Activated B cell treated with CpG ODN at 0.5 μM for 24 hours (primary cell): ENCODE results near the gene CACNA1I. TPM values are rescaled to one million over a fixed set of nuclear protein-coding genes. Genes with fewer than 3 reads are reported as not detected.

Experiments
- ATAC-seq: fragments of 200-7000 bp; cut with Tn5 transposase; one replicate; pipeline ENCODE4 v1.10.0; 2021; ENCODE audit warnings: low read depth, mild to moderate bottlenecking, moderate library complexity
- CTCF ChIA-PET: fragments of 350-600 bp; sonication (Branson Sonifier 250); formaldehyde crosslinking; loops from one replicate; lab custom pipeline; 2021; ENCODE audit warnings: antibody characterized with exemption; lab: Charles Lee
- POLR2A ChIA-PET: fragments of 350-600 bp; sonication (Branson Sonifier 250); formaldehyde crosslinking; loops from one replicate; lab custom pipeline; 2021; ENCODE audit warnings: antibody characterized with exemption; lab: Charles Lee
- DNase-seq: peaks from one replicate; pipeline ENCODE4 v3.0.0; 2022
- H3K27ac Mint-ChIP-seq: one replicate; pipeline ENCODE4 v1.8.0; 2020; ENCODE audit warnings: mixed read lengths
- H3K27me3 Mint-ChIP-seq: one replicate; pipeline ENCODE4 v1.8.0; 2021; ENCODE audit warnings: mixed read lengths
- H3K36me3 Mint-ChIP-seq: one replicate; pipeline ENCODE4 v1.8.0; 2021; ENCODE audit warnings: low read depth, mixed read lengths
- H3K4me1 Mint-ChIP-seq: one replicate; pipeline ENCODE4 v1.8.0; 2021; ENCODE audit warnings: mixed read lengths
- H3K4me3 Mint-ChIP-seq: one replicate; pipeline ENCODE4 v1.8.0; 2020; ENCODE audit warnings: mild to moderate bottlenecking, mixed read lengths
- H3K9me3 Mint-ChIP-seq: one replicate; pipeline ENCODE4 v1.8.0; 2020; ENCODE audit warnings: mixed read lengths
- intact Hi-C: fragments of 100-400 bp; cut with micrococcal nuclease; formaldehyde crosslinking; loops from one replicate; pipeline ENCODE4 v1.15.1; 2024
- total RNA-seq: library from RNA; stranded (reverse); gene quantifications from 2 replicates; pipeline ENCODE4 v1.2.3, GENCODE V29; 2022
- TF ChIP-seq, protein P1 (sequence below): fragments of 200-600 bp; IDR thresholded peaks from one replicate; pipeline ENCODE4 v1.8.0; 2022; ENCODE audit warnings: antibody characterized with exemption, mild to moderate bottlenecking

Gene CACNA1I
- total RNA-seq, 1 donor from 2014 or later: not detected

DNA sequence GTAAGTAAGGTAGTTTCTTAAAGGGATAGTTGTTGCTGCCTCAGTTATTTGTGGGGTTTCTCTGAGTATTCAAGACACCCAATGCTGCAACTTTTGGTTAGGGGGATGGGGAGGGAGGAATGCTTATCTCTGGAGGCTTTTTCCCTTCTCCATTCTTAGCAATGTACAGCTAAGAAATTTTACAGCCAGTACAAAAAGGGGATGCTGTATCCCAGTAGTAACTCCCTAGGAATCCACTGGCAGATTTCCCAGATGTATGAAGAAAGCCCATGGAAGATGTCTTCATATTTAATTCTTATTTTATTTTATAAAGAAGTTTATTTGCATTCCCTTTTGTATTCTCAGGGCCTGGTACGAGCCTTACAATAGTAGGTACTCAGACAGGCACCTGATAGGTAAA is 168.2 kb downstream of the CACNA1I start:
- DNase-seq: no peak
- CTCF ChIA-PET: no interaction called here
- POLR2A ChIA-PET: no interaction called here

More for the DNA sequence above, 168.2 kb downstream of the CACNA1I start:
- intact Hi-C loops: no loop called here
- H3K27me3 Mint-ChIP-seq: peaks cover 6% of the 10 kb centered on the region
- no peaks in the 10 kb centered on the region for H3K4me1 Mint-ChIP-seq
- no peak for ATAC-seq
- H3K4me3 Mint-ChIP-seq: no peak overlapping the region
- no peaks in the 10 kb centered on the region for H3K36me3 Mint-ChIP-seq
- peaks cover 9% of the 10 kb centered on the region for H3K9me3 Mint-ChIP-seq
- H3K27ac Mint-ChIP-seq: no peak overlapping the region
- TF ChIP-seq, protein P1, sequence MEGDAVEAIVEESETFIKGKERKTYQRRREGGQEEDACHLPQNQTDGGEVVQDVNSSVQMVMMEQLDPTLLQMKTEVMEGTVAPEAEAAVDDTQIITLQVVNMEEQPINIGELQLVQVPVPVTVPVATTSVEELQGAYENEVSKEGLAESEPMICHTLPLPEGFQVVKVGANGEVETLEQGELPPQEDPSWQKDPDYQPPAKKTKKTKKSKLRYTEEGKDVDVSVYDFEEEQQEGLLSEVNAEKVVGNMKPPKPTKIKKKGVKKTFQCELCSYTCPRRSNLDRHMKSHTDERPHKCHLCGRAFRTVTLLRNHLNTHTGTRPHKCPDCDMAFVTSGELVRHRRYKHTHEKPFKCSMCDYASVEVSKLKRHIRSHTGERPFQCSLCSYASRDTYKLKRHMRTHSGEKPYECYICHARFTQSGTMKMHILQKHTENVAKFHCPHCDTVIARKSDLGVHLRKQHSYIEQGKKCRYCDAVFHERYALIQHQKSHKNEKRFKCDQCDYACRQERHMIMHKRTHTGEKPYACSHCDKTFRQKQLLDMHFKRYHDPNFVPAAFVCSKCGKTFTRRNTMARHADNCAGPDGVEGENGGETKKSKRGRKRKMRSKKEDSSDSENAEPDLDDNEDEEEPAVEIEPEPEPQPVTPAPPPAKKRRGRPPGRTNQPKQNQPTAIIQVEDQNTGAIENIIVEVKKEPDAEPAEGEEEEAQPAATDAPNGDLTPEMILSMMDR: no peak

Other genes with a start within 250 kb of the CACNA1I start
- 10.0 and 11.4 TPM in 2 replicates for gene SYNGR1, start 220.8 kb upstream of the CACNA1I start, total RNA-seq
- 29.4 and 37.4 TPM in 2 replicates for gene TAB1, start 171.0 kb upstream of the CACNA1I start, total RNA-seq
- 41.5 and 43.4 TPM in 2 replicates for gene MGAT3, start 113.7 kb upstream of the CACNA1I start, total RNA-seq
- 38.2 and 41.3 TPM in 2 replicates for gene MIEF1, start 68.5 kb upstream of the CACNA1I start, total RNA-seq
- gene ATF4, start 50.2 kb upstream of the CACNA1I start, total RNA-seq: 363 and 368 TPM in 2 replicates
- gene RPS19BP1, start 38.0 kb upstream of the CACNA1I start, total RNA-seq: 67.7 and 79.0 TPM in 2 replicates